ENCODE results near the gene RLN3. TPM values are rescaled to one million over a fixed set of nuclear protein-coding genes. Genes with fewer than 3 reads are reported as not detected.
"Not testable (repeated sequence)": the region's sequence is repeated elsewhere in the genome, so short reads cannot be mapped to it uniquely, and the experiment has no call there.

The RLN3 gene
- total and polyA plus RNA-seq, 2 of the 8 experiments (the other 6 are each of a cell fraction or from before 2014, with no cell fraction given), result not detected

- TF ChIP-seq, protein P1, sequence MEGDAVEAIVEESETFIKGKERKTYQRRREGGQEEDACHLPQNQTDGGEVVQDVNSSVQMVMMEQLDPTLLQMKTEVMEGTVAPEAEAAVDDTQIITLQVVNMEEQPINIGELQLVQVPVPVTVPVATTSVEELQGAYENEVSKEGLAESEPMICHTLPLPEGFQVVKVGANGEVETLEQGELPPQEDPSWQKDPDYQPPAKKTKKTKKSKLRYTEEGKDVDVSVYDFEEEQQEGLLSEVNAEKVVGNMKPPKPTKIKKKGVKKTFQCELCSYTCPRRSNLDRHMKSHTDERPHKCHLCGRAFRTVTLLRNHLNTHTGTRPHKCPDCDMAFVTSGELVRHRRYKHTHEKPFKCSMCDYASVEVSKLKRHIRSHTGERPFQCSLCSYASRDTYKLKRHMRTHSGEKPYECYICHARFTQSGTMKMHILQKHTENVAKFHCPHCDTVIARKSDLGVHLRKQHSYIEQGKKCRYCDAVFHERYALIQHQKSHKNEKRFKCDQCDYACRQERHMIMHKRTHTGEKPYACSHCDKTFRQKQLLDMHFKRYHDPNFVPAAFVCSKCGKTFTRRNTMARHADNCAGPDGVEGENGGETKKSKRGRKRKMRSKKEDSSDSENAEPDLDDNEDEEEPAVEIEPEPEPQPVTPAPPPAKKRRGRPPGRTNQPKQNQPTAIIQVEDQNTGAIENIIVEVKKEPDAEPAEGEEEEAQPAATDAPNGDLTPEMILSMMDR (IDR thresholded peaks at IDR 0.05; ENCODE audit: control extremely low read depth in 1 of 3, insufficient read depth in 1 of 3, low read depth in 1 of 3, low read length in 3 of 3), result no peak
- no peak for TF ChIP-seq SUZ12 (IDR thresholded peaks at IDR 0.05; ENCODE audit: low read length)
- TF ChIP-seq TEAD4 (IDR thresholded peaks at IDR 0.05; ENCODE audit: low read depth, low read length), result no peak
- no peak for TF ChIP-seq RXRA (IDR thresholded peaks at IDR 0.05; ENCODE audit: insufficient read depth, low read depth, low read length)
Measured at GRCh38 chr19:14019100-14019499, 8.8 kb upstream of the RLN3 start (continued).

- H3K23ac ChIP-seq (ENCODE audit: insufficient read length); H4K91ac ChIP-seq (replicated peaks; ENCODE audit: insufficient read length, low read length); H2AK5ac ChIP-seq (ENCODE audit: low read depth, low read length); H3K4ac ChIP-seq (replicated peaks; ENCODE audit: insufficient read length, low read depth, low read length); DNase-seq (ENCODE audit: low read depth in 1 of 2, low spot score in 2 of 2); H2BK120ac ChIP-seq (replicated peaks; ENCODE audit: low read depth, low read length); H2AFZ ChIP-seq (ENCODE audit: low read length); H3K27me3 ChIP-seq (replicated peaks in 1 of 4; ENCODE audit: control insufficient read depth in 3 of 4, extremely low read depth in 1 of 4, insufficient read depth in 3 of 4, low read length in 3 of 4); H3K27ac ChIP-seq (ENCODE audit: low read depth, low read length); H3K9me3 ChIP-seq (ENCODE audit: insufficient read depth in 2 of 2, low read depth in 1 of 2, low read length in 1 of 2); H3K4me2 ChIP-seq (ENCODE audit: insufficient read depth in 1 of 2, low read depth in 2 of 2, low read length in 2 of 2); H4K20me1 ChIP-seq (replicated peaks in 1 of 2; ENCODE audit: control insufficient read depth in 1 of 2, insufficient read depth in 2 of 2, low read length in 2 of 2); H2BK5ac ChIP-seq (ENCODE audit: low read depth, low read length); H3K56ac ChIP-seq (replicated peaks; ENCODE audit: insufficient read length, low read depth, low read length); H2BK15ac ChIP-seq (ENCODE audit: low read length); H3K14ac ChIP-seq (ENCODE audit: insufficient read length); H4K8ac ChIP-seq (ENCODE audit: extremely low read depth, insufficient read depth, low read length); H3K18ac ChIP-seq (ENCODE audit: extremely low read depth, low read length); H3K9ac ChIP-seq (replicated peaks in 1 of 4; ENCODE audit: extremely low read depth in 1 of 4, low read depth in 3 of 4, low read length in 3 of 4); H3K79me2 ChIP-seq (ENCODE audit: control insufficient read depth in 1 of 2, insufficient read depth in 2 of 2, low read length in 2 of 2); H3K4me3 ChIP-seq (ENCODE audit: extremely low read depth in 1 of 4, insufficient read depth in 2 of 4, low read depth in 3 of 4, low read length in 4 of 4); FAIRE-seq; H3K23me2 ChIP-seq (ENCODE audit: low read depth, low read length); H3K36me3 ChIP-seq (ENCODE audit: control insufficient read depth in 2 of 4, insufficient read depth in 4 of 4, low read length in 3 of 4); H4K5ac ChIP-seq (ENCODE audit: insufficient read length, low read depth, low read length); H3K79me1 ChIP-seq (ENCODE audit: low read depth, low read length); H2BK20ac ChIP-seq (ENCODE audit: low read length); H2BK12ac ChIP-seq (ENCODE audit: low read depth, low read length); H3K4me1 ChIP-seq (replicated peaks in 1 of 4; ENCODE audit: control insufficient read depth in 3 of 4, insufficient read depth in 4 of 4, low read length in 3 of 4): not testable (repeated sequence)
- CTCF ChIA-PET (ENCODE audit: partially characterized antibody), result interaction anchor here (0.7 to 2.2 kb wide), 10 partner anchors 10 to 140 kb away, joined by 3 to 10 read pairs (median 6); partner anchors contain the start of gene IL27RA
- 94% methylated on average over 3 of the region's 3 CpGs; no CpG with 5 or more reads in 1 of the 2 experiments for WGBS, 2 experiments (ENCODE audit: extremely low coverage in 1 of 2, insufficient coverage in 1 of 2, insufficient read length in 1 of 2, insufficient replicate concordance in 2 of 2, low coverage in 1 of 2, low lambda C conversion rate in 2 of 2, missing lambda C conversion rate in 1 of 2)
- POLR2A ChIA-PET (ENCODE audit: partially characterized antibody), result interaction anchor here (0.6 to 2.2 kb wide), 3 partner anchors 9 to 96 kb away, joined by 3 to 6 read pairs (median 4); partner anchors contain the start of gene RFX1
Measured at GRCh38 chr19:14019739-14020138, 8.2 kb upstream of the RLN3 start.
